Measurements from ENCODE around the gene PTGER3.

Gene PTGER3

DNA sequence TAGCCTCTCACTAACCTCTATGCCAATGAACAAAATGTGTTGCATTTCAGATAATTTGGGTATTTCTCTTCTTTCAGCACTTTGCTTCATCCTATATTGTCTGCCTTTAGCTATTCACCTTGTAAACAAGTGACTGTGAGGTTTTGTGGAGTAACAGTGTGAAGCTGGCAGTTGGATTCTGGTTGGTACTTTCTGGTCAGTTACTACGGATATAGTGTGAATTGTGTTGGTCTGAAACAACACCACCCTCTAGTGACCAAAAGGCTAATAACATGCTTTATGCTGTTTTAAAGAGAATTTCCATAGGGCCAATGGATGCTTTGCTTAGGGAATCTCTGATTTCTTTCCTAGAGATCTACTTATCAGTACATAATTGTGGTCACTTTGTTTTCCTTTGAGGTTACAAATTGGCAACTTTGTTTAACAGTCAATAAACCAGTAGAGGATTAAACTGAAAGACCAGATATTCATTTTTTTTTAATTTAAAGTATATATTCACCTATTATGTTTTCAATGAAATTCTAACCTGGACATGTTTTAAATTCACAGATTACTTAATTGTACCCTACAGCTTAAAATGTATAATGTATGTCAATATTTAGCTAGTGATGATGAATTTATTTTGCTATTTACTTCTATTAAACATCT, 2.5 kb upstream of the PTGER3 start:
- DNase-seq (ENCODE audit: low read depth in 2 of 2): peak; percentile 23 to 24

DNA sequence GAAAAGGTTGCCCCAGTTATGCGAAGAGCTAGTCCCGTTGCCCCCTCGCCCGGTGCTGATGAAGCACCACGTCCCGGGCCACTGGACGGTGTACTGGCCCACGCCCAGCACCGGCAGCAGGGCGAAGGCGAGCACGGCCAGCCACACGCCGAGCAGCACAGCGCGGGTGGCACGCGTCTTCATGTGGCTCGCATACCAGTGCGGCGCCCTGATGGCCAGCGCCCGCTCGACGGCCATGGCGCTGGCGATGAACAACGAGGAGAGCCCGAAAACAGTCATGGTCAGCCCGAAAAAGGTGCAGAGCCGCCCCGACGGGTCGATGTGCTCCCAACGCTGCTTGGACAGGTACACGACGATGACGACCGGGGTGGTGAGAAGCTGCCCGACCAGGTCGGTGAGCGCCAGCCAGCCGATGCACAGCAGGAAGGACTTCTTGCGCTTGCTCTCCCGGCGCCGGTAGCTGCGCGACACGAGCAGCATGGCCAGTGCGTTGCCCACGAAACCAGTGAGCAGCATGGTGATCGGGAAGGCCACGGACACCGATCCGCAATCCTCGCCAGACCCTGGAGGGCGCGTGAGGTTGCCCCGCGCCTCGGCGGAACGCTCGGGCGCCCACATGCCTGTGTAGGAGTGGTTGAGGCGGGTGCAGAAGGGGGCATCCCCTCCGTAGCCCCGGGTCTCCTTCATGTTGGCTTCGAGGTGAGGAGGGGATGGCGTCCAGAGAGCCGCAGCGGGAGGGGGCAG, 553 bp downstream of the PTGER3 start:
- no peak for DNase-seq (ENCODE audit: low read depth in 2 of 2)

DNA sequence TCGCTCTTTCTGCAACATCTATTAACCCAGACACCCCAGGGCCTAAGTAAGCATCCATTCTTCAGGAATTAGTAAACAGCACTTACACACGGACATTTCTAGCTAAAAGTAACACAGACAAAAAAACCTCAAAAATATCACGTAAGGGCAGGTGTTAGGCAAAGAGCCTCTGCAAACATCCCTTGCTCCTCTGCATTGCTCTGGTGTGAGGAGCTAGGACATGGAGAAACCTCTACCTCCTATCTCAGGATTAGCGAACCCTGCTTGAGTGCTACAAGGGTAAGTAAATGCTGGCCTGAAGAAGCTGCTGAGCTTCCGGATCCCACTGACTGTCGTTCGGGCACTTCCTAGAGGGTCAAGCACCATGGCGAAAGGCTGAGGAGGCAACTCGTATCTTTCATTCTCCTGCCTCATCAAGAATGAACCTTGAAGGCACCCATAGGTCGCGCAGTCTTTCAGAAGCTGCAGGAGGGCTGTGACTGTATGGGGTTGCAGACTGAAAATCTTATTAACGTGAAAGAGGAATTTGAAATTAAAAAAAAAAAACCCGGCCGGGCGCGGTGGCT, 2.1 kb downstream of the PTGER3 start:
- DNase-seq (ENCODE audit: low read depth in 2 of 2): no peak

DNA sequence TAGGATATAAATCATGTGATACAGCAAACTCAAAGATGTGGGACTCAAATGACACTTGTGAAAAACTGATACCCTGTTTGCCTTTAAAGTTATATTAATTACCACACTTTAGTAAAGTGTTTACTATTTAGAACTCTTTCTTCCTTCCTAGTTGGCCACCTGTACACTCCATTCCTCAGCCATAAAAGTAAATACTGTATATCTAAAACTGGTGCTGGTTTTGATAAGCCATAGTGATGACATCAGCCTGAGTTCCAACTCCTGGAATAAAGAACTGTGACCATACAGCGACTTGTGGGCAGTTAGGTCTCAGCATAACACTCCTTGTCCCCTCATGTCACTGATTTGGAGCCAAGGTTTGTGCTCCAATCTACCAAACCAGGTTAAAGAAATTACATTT, 2.8 kb downstream of the PTGER3 start:
- DNase-seq (ENCODE audit: low read depth in 2 of 2): no peak

DNA sequence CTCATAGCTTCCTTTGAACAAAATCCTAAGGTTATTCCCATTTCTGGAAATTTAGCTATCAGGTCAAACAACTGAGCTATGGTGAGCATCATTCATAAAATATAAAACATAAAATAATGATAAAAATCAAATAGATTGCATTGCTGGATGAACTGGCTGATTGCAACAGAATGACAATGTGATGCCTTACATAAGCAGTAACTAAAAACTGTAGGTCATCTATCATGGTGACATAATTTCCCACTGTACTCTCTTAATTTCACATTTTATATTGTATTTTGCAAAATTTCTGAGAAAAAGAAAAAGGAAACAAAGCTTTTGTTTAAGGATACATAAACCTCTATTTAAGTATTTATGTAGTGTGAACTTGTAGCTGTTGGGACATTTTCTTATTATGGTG, 4.6 kb downstream of the PTGER3 start:
- DNase-seq (ENCODE audit: low read depth in 2 of 2): no peak

DNA sequence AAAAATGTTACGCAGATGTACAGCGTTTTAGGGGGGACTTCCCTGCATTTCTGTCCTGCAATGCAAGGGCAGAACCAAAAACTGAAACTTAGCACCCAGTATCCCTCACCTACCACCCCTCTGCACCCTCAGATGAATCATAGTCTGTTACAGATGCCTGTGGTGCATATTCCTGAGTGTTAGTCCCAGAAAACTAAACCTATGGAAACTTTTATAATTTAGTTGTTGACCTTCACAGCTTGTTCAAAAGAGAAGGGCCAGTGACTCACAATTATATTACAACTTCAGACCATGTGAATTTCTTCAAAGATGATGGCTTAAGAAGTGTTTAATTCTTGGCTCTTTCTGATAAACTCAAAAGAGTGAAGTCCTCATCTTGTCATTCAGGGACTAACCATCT, 5.8 kb downstream of the PTGER3 start:
- no peak for DNase-seq (ENCODE audit: low read depth in 2 of 2)

DNA sequence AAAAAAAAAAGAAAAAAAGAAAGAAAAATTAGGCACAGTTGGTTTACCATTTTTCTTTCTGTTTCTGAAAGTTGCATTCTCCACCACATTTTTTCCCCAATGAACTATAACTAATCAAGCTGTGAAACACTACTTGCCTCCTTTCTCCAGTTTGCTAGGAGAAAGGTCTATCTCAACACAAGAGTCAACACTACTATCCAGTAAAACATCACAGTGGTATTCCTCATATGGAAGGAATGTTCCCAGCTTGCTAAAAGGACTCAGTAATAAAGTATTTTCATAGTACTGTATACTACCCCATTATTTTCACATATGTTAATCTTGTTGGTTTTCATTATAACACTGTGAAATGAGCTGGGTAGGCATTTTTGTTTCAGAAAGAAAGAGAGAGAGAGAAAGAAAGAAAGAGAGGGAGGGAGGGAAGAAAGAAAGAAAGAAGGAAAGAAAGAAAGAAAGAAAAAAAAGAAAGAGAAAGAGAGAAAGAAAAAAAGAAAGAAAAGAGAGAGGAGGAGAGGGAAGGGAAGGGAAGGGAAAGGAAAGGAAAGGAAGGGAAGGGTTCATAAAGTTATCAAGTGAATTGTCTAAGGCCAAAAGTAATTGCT, 7.9 kb downstream of the PTGER3 start:
- DNase-seq (ENCODE audit: low read depth in 2 of 2): no peak

DNA sequence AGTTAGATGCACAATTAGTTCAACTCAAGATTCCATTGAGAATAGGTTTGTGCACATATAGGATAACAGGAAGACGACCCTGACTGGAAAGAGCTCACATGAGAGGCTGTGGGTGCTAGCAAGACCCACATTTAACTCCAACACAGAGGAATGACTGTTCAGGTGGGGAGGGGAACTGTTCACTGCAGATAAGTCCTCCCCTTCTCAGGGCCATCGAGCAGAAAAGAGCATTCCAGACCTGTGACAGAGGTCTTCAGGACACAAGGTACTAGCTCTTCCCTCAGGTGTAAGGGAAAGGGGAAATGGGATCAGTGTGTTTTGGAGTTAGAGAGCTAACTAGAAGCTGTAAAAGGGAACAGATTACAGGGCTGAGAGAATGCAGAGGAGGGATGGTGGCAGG, 8.7 kb downstream of the PTGER3 start:
- DNase-seq (ENCODE audit: low read depth in 2 of 2): no peak

DNA sequence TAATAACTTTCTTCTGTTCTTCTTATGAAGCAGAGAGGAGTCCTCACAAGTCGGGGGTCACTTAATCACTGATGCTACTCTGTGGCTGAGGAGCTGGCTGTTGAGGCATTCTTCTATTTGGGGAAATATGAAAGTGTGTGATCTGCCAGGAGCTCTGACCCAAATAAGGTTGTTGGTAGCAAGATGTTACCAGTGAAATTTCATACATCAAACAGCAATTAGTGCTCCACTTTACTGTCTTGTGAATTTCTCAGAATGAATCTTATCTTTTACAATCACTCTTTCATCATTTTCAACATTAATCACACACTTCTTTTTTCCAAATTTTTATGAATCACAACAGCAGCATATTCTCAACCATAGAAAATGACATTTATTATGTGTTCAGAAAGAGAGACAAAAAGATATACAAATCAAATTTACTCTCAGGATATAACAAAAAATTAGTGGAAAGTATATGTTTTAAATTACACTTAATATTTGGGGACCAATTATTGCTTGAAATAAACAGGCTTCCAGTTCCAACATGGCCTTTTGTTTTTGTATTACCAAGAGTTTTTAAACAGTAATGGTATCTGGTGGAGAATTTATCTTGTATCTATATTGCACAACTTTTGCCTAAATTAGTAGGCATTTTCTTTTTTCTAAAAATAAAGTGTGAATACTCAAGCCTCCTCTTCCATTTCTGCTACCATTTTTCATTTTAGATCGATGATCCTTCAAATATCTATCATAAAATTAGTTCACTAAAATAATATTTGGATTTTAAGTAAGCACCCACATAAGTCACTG, 9.6 kb downstream of the PTGER3 start:
- no peak for DNase-seq (ENCODE audit: low read depth in 2 of 2)

DNA sequence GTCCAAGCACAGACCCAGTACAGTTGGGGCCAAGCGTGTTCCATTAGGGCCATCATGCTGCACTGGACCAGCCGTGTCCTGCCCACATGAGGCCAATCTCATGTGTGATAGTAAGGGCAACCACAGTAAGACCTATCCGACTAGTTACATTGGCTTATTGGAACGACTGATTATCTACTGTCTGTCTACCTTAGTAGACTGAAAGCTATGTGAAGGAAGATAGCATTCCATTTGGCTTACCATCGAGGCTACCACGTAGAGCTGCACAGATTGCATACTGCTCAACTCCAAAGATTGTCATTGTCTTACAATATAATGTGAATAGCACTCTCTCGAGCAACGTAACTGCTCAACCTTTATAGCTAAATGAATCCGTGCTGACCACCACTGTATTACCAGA, 10.6 kb downstream of the PTGER3 start:
- DNase-seq (ENCODE audit: low read depth in 2 of 2): no peak

DNA sequence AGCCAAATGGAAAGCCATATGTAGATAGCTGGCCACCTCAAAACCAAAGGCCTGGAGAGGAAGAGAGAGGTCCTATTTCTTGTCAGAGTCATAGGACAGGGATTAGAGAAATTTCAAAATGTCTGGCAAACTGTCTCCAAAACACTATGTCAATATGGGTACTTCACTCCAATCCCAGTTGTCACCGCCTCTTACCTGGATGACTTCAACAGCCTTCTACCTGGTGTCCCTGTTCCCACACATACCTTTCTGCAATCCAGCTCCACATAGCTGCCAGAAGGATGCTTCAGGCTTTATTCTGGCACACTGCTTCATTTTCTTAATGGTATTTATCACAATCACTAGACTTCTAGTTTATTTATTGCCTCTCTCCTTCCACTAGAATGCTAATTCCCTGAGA, 14.5 kb downstream of the PTGER3 start:
- no peak for DNase-seq (ENCODE audit: low read depth in 2 of 2)

DNA sequence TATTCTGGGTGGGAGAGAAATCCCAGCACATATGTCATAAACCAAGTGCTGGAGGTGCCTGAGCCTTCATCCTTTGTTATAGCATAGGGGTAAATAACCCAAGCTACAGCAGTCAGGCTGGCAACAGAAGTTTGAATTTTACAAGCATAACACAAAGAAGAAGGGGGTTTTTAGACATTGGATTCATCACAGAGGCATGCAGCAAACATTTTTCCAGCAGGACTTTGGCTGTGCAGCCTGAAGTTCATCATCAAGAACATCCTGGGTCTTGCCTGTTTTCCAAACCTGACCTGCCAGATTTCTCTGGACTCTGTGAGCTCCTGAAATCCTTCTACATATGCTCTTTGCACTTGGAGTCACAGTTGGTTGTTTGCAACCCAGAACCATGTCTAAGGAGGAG, 16.2 kb downstream of the PTGER3 start:
- DNase-seq (ENCODE audit: low read depth in 2 of 2): no peak

DNA sequence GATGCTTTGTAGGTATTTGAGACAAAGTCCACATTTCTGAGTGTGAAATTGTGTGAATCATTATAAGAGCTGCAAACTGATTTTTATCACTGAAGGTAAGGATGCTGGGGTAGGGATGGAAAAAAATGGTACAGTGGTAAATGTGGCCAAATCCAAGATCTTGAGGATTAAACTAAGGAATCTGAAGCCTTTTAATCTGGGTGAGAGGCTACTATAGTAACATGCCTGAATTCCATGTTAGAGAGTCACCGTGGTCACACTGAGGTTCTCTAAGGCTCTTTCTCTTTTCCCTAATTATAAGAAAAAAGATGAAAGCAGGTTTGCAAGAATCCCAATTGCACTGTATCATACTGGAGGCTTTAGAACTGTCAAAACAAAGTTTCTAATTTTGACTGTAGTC, 17.6 kb downstream of the PTGER3 start:
- DNase-seq (ENCODE audit: low read depth in 2 of 2): no peak

DNA sequence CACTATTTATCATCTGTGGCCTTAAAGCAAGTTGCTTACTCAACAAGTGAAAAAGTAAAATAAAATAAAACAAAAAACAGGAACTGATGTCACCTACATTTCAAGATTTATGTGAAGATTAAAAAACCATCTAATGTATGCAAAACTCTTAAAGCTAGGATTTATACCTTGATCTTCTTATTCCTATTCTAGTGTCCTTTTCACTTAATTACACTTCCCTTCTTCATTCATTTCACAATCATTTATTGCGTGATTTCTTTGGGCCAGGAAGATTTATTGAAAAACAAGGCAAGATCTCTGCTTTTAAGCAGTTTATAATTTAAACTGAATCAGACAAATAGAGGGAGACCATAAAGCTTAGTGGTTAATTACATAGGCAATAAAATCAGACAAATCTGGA, 18.6 kb downstream of the PTGER3 start:
- DNase-seq (ENCODE audit: low read depth in 2 of 2): no peak

DNA sequence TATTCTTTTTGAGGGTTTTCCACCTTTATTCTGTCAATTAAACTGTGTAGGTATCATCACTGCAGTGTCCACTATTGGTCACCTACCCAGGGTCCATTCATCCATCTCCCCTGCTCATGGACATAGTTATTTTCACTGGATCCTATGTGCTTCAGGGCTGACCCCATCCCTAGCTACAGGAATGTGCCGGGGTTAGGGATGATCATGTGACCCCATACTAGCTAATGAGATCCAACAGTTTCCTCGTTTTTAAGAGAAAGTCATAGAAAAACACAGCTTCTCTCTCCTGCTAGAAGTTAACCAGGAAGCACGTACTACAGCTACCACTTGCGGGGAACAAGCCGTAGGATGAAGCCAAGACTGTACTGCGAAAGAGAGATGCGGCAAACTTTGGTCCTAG, 19.6 kb downstream of the PTGER3 start:
- no peak for DNase-seq (ENCODE audit: low read depth in 2 of 2)

DNA sequence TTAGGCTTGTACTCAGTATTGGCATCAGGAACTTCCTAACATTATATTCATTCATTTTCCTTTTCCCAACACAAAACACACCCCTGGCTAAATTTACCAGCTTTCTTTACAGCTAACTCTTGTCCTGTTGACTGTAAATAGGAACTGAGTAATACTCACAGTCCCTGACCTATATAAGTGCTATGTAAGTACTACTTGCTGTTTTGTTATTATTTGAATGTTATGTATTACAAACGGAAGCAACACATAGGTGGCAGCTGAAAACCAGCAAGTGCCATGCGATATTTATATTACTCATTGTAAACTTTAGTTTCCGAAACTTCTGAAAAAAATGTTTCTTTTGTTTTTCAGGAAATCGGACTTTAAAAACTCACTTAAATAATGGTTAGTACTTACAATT, 21.5 kb downstream of the PTGER3 start:
- DNase-seq (ENCODE audit: low read depth in 2 of 2): no peak

DNA sequence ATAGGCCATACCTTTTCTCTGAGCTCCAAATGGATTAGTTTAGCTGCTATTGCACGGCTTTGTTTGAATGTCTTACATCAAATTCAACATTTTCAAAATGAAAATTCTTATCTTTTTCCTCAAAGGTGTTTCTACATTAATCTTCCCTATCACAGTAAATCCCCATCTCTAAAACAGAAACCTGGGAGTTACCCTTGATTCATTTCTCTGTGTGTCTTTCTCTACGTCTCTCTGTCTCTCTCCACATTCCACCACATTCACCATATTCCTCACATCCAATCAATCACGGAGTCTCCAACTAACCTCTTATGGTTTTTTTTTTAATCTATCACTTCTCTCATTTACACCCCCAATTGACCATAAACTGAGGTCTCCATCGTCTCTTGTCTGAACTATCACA, 24.1 kb downstream of the PTGER3 start:
- no peak for DNase-seq (ENCODE audit: low read depth in 2 of 2)

DNA sequence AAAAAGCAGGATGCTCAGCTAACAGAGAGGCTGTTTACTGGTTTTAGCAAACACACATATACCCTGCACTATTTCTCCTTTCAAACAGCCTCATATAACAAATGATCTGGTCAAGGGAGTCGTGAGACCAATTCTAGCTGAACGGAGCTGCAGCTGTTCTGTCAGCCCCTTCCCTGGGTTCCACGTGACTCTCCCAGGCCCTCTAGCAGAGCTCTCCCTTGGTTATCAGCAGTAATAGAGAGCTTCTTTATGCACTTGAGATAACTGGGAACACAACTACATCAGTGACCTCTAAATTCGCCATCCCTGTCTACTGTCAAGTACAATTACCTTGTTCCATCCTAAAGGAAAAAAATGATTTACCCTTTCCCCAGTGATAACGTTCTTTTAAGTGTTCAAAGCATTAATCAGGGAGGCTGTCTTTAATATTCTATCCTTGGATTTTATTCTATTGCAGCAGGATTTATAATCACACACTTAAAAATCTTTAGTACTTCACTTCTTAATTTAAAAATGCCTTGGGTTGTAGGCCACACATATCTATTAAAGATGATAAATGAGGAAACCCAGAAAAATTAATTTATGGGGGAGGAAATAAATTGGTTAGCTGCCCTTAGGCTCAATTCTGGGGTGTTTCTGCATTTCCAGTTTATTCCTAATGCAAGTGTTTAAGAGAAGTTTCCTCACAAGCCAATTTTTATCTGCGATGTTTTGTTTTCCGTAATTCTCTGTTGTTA, 28.2 kb downstream of the PTGER3 start:
- no peak for DNase-seq (ENCODE audit: low read depth in 2 of 2)

DNA sequence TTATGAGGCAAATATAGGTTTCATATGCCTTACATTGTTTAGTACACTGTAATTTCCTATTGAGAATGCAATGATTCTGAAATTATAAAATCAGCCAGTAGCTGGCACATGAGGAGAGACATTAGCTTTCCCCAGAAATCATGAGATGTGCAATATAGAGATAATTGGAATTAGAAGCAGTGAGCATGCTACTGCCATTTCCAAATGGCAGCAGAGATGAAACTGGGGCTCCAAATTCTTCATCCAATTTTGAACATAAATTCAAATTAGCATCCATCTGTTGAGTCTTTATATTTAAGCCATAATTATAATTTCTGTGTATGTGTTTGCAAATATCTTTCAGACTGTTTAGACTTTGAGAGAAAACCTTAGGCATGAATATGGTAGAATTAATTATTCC, 28.8 kb downstream of the PTGER3 start:
- DNase-seq (ENCODE audit: low read depth in 2 of 2): no peak

DNA sequence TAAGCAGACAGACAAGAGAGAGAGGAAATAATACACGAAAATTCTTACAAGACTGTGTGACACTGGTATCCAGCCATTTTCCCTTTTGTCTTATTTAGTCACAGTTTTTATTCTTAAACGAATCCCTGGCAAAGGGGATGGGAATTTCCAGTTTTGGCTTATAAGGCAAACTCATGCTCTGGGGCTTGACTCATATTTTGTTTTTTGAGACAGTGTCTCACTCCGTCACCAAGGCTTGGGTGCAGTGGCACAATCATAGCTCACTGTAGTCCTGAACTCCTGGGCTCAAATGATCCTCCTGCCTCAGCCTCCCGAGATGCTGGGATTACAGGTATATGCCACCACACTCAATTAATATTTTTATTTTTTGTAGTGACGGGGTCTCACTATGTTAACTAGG, 31.9 kb downstream of the PTGER3 start:
- no peak for DNase-seq (ENCODE audit: low read depth in 2 of 2)

DNA sequence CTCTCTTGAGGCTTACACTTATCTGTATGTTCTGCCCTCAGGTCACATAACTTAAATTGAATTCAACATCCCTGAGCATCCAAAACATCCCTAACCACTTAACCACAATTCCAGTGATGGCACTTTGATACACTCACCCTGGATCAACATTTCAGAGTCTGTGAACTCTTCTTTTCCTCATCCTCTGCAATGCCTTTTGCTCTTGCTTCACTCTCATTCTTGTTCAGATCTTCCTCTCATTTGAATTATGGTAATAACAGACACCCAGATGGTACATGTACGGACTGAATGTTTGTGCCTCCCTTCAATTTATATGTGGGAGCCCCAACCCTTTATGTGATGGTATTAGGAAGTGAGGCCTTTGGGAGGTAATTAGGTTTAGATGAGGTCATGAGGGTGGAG, 33.4 kb downstream of the PTGER3 start:
- peak in 1 of 2 experiments; percentile 18 for DNase-seq (ENCODE audit: low read depth in 2 of 2)
